Ishikawa (cell line): ENCODE data around the gene FXN.

Experiments
- CEBPB ChIP-seq: IDR thresholded peaks from 2 replicates; pipeline ENCODE4 v1.6.1; 2012
- CREB1 ChIP-seq: IDR thresholded peaks from 2 replicates; pipeline ENCODE4 v1.6.1; 2012; ENCODE audit warnings: low read depth
- EGR1 ChIP-seq: IDR thresholded peaks from 2 replicates; pipeline ENCODE4 v1.6.1; 2012
- EP300 ChIP-seq: IDR thresholded peaks from 2 replicates; pipeline ENCODE4 v1.6.1; 2012; ENCODE audit warnings: borderline replicate concordance
- FOXM1 ChIP-seq: IDR thresholded peaks from 2 replicates; pipeline ENCODE4 v1.6.1; 2012; ENCODE audit warnings: low read depth, borderline replicate concordance
- NFIC ChIP-seq: IDR thresholded peaks from 2 replicates; pipeline ENCODE4 v1.6.1; 2012
- RAD21 ChIP-seq: IDR thresholded peaks from 2 replicates; pipeline ENCODE4 v1.6.1; 2012; ENCODE audit warnings: low read depth
- TAF1 ChIP-seq: IDR thresholded peaks from 2 replicates; pipeline ENCODE4 v1.6.1; 2012; ENCODE audit warnings: low read depth, mild to moderate bottlenecking
- TCF12 ChIP-seq: IDR thresholded peaks from 2 replicates; pipeline ENCODE4 v1.6.1; 2012; ENCODE audit warnings: low read depth
- TEAD4 ChIP-seq: IDR thresholded peaks from 2 replicates; pipeline ENCODE4 v1.6.1; 2012
- YY1 ChIP-seq: IDR thresholded peaks from 2 replicates; pipeline ENCODE4 v1.6.1; 2012; ENCODE audit warnings: low read depth
- ZBTB7A ChIP-seq: IDR thresholded peaks from 2 replicates; pipeline ENCODE4 v1.6.1; 2012; ENCODE audit warnings: low read depth
- TF ChIP-seq, protein P1 (sequence below): IDR thresholded peaks from 2 replicates; pipeline ENCODE4 v1.6.1; 2012; ENCODE audit warnings: low read depth, mild to moderate bottlenecking
- TF ChIP-seq, protein P2 (sequence below): IDR thresholded peaks from 2 replicates; pipeline ENCODE4 v1.6.1; 2012
- TF ChIP-seq, protein P3 (sequence below): IDR thresholded peaks from 2 replicates; pipeline ENCODE4 v1.6.1; 2012

Gene FXN

DNA sequence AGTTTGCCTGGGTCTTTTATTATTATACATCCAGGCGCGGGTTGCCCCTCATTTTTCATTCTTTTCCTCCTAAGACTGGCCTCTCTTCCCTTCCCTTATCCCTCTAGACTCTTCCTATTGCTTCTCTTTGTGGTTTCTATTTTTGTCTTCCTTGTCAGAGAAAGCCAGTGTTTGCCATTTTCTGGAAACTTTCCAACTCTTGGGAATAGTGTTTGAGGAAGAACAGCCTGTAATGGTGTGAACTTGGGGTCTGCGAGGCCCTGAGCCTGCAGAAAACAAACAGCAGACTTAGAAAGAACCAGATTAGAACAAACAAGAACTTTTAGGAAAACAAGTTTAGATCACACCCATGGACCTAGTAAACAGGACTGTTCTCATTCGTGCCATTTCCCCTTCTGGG, 37.2 kb upstream of the FXN start:
- no peak for TF ChIP-seq RAD21
- TF ChIP-seq TCF12, result no peak

DNA sequence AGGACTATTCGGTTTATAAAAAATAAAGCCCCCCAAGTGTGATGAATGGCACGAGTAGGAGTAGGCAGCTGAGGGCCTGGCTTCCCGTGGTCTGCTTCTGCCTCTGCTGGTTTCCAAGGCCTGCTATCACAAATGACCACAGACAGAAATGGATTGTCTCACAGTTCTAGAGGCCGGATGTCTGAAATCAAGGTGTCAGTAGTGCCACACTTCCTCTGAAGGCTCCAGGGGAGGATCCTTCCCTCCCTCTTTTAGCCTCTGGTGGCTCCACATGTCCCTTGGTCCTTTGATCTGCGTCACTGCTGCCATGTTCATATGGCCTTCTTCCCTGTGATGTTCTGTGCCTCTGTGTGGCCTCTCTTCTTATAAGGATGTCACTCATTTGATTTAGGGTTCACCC, 36.7 kb upstream of the FXN start:
- no peak for TF ChIP-seq TCF12
- TF ChIP-seq, protein P1, sequence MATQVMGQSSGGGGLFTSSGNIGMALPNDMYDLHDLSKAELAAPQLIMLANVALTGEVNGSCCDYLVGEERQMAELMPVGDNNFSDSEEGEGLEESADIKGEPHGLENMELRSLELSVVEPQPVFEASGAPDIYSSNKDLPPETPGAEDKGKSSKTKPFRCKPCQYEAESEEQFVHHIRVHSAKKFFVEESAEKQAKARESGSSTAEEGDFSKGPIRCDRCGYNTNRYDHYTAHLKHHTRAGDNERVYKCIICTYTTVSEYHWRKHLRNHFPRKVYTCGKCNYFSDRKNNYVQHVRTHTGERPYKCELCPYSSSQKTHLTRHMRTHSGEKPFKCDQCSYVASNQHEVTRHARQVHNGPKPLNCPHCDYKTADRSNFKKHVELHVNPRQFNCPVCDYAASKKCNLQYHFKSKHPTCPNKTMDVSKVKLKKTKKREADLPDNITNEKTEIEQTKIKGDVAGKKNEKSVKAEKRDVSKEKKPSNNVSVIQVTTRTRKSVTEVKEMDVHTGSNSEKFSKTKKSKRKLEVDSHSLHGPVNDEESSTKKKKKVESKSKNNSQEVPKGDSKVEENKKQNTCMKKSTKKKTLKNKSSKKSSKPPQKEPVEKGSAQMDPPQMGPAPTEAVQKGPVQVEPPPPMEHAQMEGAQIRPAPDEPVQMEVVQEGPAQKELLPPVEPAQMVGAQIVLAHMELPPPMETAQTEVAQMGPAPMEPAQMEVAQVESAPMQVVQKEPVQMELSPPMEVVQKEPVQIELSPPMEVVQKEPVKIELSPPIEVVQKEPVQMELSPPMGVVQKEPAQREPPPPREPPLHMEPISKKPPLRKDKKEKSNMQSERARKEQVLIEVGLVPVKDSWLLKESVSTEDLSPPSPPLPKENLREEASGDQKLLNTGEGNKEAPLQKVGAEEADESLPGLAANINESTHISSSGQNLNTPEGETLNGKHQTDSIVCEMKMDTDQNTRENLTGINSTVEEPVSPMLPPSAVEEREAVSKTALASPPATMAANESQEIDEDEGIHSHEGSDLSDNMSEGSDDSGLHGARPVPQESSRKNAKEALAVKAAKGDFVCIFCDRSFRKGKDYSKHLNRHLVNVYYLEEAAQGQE, result no peak
- TF ChIP-seq CREB1, result no peak
- no peak for TF ChIP-seq YY1
- TF ChIP-seq, protein P2, sequence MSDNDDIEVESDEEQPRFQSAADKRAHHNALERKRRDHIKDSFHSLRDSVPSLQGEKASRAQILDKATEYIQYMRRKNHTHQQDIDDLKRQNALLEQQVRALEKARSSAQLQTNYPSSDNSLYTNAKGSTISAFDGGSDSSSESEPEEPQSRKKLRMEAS, result no peak
- TF ChIP-seq, protein P3, sequence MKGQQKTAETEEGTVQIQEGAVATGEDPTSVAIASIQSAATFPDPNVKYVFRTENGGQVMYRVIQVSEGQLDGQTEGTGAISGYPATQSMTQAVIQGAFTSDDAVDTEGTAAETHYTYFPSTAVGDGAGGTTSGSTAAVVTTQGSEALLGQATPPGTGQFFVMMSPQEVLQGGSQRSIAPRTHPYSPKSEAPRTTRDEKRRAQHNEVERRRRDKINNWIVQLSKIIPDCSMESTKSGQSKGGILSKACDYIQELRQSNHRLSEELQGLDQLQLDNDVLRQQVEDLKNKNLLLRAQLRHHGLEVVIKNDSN, result no peak

DNA sequence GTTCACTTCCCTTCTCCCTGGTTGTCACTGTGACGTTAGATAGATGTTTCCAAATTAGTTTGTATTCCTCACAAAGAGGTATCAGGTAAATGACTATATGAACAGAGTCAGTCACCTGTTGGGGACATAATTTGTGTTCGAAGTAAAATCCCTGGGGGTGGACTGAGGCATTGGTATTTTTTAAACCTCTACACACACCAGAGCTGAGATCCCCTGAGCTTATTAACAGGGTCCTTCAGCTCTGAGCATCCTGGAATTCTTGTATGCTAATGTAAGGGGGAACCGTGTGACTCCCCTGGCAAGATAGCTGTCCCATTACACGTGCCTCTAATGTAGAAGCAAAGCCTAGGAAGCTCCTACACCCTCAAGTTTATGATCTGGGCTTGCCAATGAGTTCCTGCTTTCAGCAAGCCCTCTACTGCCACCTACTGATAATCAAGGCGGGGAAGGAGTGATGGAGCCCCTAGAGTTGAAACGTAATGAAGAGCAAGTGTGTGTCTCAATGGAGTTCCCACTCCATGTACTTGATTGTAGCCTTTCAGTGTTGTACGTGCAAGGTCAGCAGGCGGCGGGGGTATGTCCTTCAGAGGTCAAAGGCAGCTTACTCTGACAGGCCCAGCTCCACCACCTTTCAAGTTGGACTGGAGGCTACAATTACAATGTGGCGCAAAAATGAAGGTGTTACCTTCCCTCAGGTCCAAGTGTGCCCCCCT, 36.0 kb upstream of the FXN start:
- TF ChIP-seq NFIC, result no peak
- TF ChIP-seq EGR1, result no peak
- TF ChIP-seq RAD21, result peak; percentile 85
- no peak for TF ChIP-seq ZBTB7A

DNA sequence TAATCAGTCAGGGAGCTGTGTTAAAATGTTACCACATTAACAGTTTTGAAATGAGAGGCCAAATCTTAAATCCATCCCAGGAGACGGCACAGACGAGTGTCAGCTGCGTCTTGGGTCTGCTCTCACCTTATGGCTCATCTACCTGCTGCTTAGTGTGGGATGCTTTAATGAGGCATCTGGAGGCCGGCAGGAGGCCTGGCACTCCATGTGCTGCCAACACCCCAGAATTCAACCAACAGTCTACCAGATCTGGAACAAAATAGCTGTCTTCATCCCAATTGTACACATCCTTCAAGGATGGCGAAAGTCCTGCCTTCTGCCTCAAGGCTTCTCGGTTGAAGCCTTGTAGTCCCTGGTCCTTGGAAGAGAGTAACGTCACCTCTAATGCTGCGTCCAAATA, 33.6 kb upstream of the FXN start:
- TF ChIP-seq FOXM1 (no peak), EP300 (no peak), CREB1 (no peak), ZBTB7A (no peak), TAF1 (no peak), RAD21 (no peak)
- TF ChIP-seq, protein P2, result no peak
- TF ChIP-seq, protein P3, result no peak

DNA sequence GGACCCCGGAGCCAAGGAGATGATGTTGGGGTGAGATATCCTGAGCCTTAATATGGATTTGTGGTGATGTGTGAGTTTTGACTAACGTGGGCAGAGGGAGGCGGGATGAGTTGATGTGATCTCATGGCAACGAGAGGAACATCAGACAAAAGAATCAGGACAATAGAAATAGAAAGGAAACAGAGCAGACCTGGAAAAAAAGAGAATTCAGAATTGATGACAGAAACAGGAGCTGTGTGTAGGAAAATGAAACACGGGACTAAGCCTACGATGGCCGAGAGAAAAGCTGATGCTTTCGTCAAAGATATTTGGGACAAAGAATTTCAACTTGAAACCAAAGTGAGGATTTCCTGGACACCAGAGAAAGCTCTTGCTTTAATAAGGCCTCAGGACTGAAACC, 32.5 kb upstream of the FXN start:
- TF ChIP-seq FOXM1 (no peak), CREB1 (no peak), CEBPB (no peak), ZBTB7A (no peak), YY1 (no peak), RAD21 (no peak), NFIC (no peak), EGR1 (no peak), TEAD4 (no peak), EP300 (no peak), TCF12 (no peak), TAF1 (no peak)
- TF ChIP-seq, protein P2, result no peak
- TF ChIP-seq, protein P1, result no peak
- TF ChIP-seq, protein P3, result no peak

DNA sequence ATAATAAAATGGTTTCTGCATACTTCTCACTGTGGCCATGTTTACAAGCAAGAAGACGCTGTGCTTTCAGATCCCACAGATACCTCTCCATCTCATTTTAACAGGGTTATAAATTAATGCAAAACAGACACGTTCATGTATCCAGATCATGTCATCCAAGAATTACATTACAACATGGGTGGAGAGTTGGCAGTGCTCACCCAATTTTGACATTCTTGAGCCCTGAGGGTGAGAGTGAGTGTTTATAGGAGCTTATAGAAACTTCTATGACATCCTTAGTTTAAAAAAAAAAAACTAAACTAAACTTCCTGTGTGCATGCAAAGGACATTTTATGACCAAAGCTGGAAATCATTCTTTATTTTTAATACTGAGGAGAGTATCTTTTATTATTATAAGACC, 30.7 kb upstream of the FXN start:
- TF ChIP-seq RAD21 (no peak), TCF12 (no peak), YY1 (no peak), CREB1 (no peak), TAF1 (no peak), NFIC (no peak)
- TF ChIP-seq, protein P1, result no peak
- TF ChIP-seq, protein P3, result no peak
